Kidney (tissue), 22 donors: ENCODE results near the gene C6orf58. TPM values are rescaled to one million over a fixed set of nuclear protein-coding genes. Genes with fewer than 3 reads are reported as not detected.

ENCODE experiments used
- DNase-seq, 5 donors: peaks; one replicate each; pipeline ENCODE4 v3.0.0-alpha.2; 2013 to 2020
- FAIRE-seq: peaks from 2 replicates; lab custom pipeline; 2012; peaks lifted over from hg19 to GRCh38; lab: Jason Lieb, UNC
- H3K27ac ChIP-seq, 2 donors: one replicate each; pipeline ENCODE4 v1.7.0; 2013; ENCODE audit warnings: low read depth in 2 of 2, low read length in 2 of 2, inconsistent platforms in 1 of 2
- H3K27me3 ChIP-seq: one replicate; pipeline ENCODE4 v1.7.1; 2013; ENCODE audit warnings: low read length, inconsistent platforms; ENCODE audit not compliant: control insufficient read depth, insufficient read depth
- H3K36me3 ChIP-seq, 3 donors: one replicate each; pipeline versions ENCODE4 v1.7.0 to v1.7.1; 2013; ENCODE audit warnings: low read length in 3 of 3, control low read depth in 1 of 3, inconsistent platforms in 1 of 3; ENCODE audit not compliant: insufficient read depth in 3 of 3, control insufficient read depth in 2 of 3
- H3K4me1 ChIP-seq, 3 donors: one replicate each; pipeline versions ENCODE4 v1.7.0 to v1.7.1; 2013; ENCODE audit warnings: low read length in 3 of 3, inconsistent platforms in 1 of 3, low read depth in 1 of 3; ENCODE audit not compliant: control insufficient read depth in 2 of 3, insufficient read depth in 2 of 3
- H3K4me3 ChIP-seq, 3 donors: one replicate each; pipeline versions ENCODE4 v1.7.0 to v1.8.1; 2013; ENCODE audit warnings: low read length in 3 of 3, control low read depth in 1 of 3, inconsistent platforms in 1 of 3
- H3K9ac ChIP-seq, 3 donors: one replicate each; pipeline versions ENCODE4 v1.7.0 to v1.7.1; 2013; ENCODE audit warnings: low read length in 3 of 3, control low read depth in 1 of 3, inconsistent platforms in 1 of 3
- H3K9me3 ChIP-seq, 3 donors: one replicate each; pipeline versions ENCODE4 v1.7.0 to v1.7.1; 2013; ENCODE audit warnings: low read length in 3 of 3, control low read depth in 1 of 3, inconsistent platforms in 1 of 3; ENCODE audit not compliant: control insufficient read depth in 2 of 3, insufficient read depth in 1 of 3
- intact Hi-C: fragments of 100-400 bp; cut with DNase I; formaldehyde crosslinking; loops from one replicate; pipeline ENCODE4 v1.11.1; 2022
- long read RNA-seq, 10 donors: library from polyadenylated mRNA in 1 of 10; unstranded in 1 of 10; transcript quantifications; one replicate each; pipeline ENCODE4 v2.0.0 and lab custom pipeline, GENCODE V29; 2021 to 2026
- polyA plus RNA-seq: library from polyadenylated mRNA; stranded (reverse); fragments of 350-450 nt; fragmentation: Illumina TruSeq; extraction: RNeasy Lipid Tissue Mini Kit (QIAGEN cat#74804); gene quantifications from one replicate; pipeline ENCODE4 v1.2.3, GENCODE V29; 2014; ENCODE audit warnings: low read depth, low replicate concordance; ENCODE audit not compliant: insufficient read depth
- total RNA-seq: library from RNA; stranded (reverse); fragmentation: NEBNext Ultra II Directional; extraction: Animal tissue kit (Norgen Biotek cat#: 25700); gene quantifications from one replicate; pipeline ENCODE4 v1.2.1, GENCODE V29; 2021
- TF ChIP-seq, protein P1 (sequence below): IDR thresholded peaks from 3 replicates; pipeline ENCODE4 v1.5.1; 2012; ENCODE audit warnings: mild to moderate bottlenecking, moderate library complexity, borderline replicate concordance; ENCODE audit not compliant: insufficient read depth; ENCODE audit errors: extremely low read depth
- donor health status: control.
- donor health status: control.
- donor health status: control.
- donor health status: control.
- donor health status: control.
- donor health status: DM: yes; HTN: yes; CAD: no.
- donor health status: Normal renal cell carcinoma (clear cell type).

The C6orf58 gene
- total RNA-seq (not detected), polyA plus RNA-seq (not detected)
- long read RNA-seq, donor 1 = 0 reads
- long read RNA-seq, donor 2 = 0 reads
- long read RNA-seq, donor 3 = 0 reads
- long read RNA-seq, donor 4 = 0 reads
- long read RNA-seq, donor 5 = 0 reads
- long read RNA-seq, donor 6 = 0 reads
- long read RNA-seq, donor 7 = 0 reads
- long read RNA-seq, donor 8 = 0 reads
- long read RNA-seq, donor 9 = 0 reads
- long read RNA-seq, donor 10 = 0 reads

DNA sequence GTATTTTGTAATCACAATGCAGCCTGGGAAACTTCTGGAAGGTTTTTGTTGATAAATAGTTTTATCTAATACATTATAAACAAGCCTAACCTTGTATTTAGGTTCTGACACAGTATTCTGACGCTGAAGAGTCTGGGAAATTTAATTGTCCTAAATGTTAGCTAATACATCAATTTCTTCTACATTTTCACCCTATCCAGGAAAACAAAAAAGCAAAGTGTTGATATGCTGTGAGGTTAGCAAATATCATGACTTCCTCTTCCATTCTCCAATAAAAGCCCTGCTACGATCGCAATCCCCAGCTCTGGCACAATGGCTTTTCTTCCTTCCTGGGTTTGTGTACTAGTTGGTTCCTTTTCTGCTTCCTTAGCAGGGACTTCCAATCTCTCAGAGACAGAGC lies at the start of gene C6orf58:
C6orf58 (plus strand) TSS at position 301 of the 400 bp plus-strand sequence; CDS start at position 313, 12 bp downstream.
- FAIRE-seq (no peak), DNase-seq (no peak)
- Histone ChIP-seq H3K27me3 (no peaks in the 10 kb centered on the region), H3K9me3 (no peaks in the 10 kb centered on the region), H3K4me3 (no peak within 1 kb of the TSS), H3K36me3 (no peaks in the 10 kb centered on the region), H3K9ac (no peak within 1 kb of the TSS), H3K27ac (no peak within 1 kb of the TSS), H3K4me1 (no peaks in the 10 kb centered on the region)
- intact Hi-C loops = no loop called here
- TF ChIP-seq, protein P1, sequence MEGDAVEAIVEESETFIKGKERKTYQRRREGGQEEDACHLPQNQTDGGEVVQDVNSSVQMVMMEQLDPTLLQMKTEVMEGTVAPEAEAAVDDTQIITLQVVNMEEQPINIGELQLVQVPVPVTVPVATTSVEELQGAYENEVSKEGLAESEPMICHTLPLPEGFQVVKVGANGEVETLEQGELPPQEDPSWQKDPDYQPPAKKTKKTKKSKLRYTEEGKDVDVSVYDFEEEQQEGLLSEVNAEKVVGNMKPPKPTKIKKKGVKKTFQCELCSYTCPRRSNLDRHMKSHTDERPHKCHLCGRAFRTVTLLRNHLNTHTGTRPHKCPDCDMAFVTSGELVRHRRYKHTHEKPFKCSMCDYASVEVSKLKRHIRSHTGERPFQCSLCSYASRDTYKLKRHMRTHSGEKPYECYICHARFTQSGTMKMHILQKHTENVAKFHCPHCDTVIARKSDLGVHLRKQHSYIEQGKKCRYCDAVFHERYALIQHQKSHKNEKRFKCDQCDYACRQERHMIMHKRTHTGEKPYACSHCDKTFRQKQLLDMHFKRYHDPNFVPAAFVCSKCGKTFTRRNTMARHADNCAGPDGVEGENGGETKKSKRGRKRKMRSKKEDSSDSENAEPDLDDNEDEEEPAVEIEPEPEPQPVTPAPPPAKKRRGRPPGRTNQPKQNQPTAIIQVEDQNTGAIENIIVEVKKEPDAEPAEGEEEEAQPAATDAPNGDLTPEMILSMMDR = no peak

DNA sequence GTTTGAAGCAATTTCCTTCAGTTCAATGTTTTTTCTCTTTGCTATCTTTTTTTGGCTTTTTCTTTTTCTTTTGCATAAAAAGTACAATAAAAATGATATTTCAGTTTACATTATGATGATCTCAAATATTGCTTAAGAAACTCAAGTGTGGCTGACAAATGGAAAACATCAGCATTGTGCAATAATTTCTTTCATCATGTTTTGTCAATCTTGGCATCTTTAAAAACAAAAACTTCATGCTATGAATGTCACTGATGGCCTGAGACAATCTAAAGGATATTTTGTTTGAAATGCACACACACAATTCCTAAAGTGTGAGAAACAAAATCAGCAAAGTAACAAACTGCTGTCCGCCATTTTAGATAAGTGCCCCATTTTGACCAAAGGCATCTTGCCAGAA lies 44.0 kb upstream of the C6orf58 start:
- FAIRE-seq = no peak
- TF ChIP-seq, protein P1 = no peak
- Histone ChIP-seq H3K27me3 (no peaks in the 10 kb centered on the region), H3K9ac (no peak overlapping the region), H3K4me3 (no peak overlapping the region), H3K27ac (no peak overlapping the region), H3K9me3 (no peaks in the 10 kb centered on the region), H3K4me1 (no peaks in the 10 kb centered on the region), H3K36me3 (no peaks in the 10 kb centered on the region)
- intact Hi-C loops = loop anchor here (10.0 kb wide), 1 partner anchor 68 kb away; no protein-coding TSS in a partner anchor
- no peak for DNase-seq

DNA sequence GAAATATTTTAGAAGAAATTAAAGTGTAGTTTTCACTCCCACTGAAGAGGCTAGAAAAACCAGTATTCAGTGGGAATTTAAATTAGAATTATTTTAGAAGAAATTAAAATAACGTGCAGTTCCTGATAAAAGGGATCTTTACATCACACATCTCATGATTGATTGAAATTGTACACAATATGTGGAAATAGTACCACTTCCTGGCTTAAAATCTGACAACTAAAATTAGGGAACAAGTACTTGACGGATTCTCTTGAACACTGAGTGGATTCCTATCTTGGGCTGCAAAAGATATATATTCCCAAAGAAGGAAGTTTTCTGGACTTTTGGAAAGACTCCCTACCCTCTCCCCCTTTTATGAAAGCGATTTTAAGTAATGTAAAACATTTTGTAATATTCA lies 43.2 kb upstream of the C6orf58 start:
- intact Hi-C loops = loop anchor here (10.0 kb wide), 1 partner anchor 69 kb away; no protein-coding TSS in a partner anchor
- TF ChIP-seq, protein P1 = no peak
- no peak for DNase-seq

More for the DNA sequence above, 43.2 kb upstream of the C6orf58 start:
- H3K4me1 ChIP-seq = no peaks in the 10 kb centered on the region
- no peak overlapping the region for H3K27ac ChIP-seq
- H3K9ac ChIP-seq = no peak overlapping the region
- H3K4me3 ChIP-seq = no peak overlapping the region
- no peaks in the 10 kb centered on the region for H3K9me3 ChIP-seq
- H3K27me3 ChIP-seq = no peaks in the 10 kb centered on the region
- no peaks in the 10 kb centered on the region for H3K36me3 ChIP-seq
- FAIRE-seq = no peak
